SU-DHL-6 (cell line): ENCODE results near the gene CALML3.

ENCODE experiments used
- EZH2phosphoT487 ChIP-seq: fragments of 200-600 bp; sonication (generic), shearing (Covaris generic); conservative IDR thresholded peaks from 2 replicates; pipeline ENCODE4 v1.6.1; 2018; ENCODE audit warnings: mild to moderate bottlenecking, antibody characterized with exemption, low read length, moderate library complexity, mixed read lengths
- TF ChIP-seq, protein P1 (sequence below): fragments of 200-600 bp; sonication (generic); IDR thresholded peaks from one replicate; pipeline ENCODE4 v1.5.1; 2017; ENCODE audit warnings: antibody characterized with exemption, mild to moderate bottlenecking, low read length, moderate library complexity; ENCODE audit not compliant: insufficient read depth, poor library complexity, severe bottlenecking

DNA sequence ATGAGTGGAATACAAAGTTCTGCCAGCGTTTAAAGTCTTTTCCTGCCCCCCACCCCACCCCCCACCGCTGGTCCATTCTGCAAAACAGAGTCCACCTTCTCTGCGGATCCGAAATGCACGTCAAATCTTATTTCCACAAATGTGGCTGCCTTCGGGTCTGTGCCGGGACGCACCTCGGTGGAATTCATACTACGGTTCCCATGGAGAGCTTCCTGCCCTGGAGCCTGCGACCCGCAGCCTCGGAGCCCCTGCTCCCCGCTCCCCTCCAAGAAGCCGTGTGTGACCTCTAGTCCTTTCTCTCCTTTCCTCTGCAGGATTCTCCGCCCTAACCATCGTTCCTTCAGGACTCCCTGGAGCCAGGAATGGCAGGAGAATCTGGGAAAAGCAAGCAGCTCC is 12.9 kb upstream of the CALML3 start:
- TF ChIP-seq, protein P1, sequence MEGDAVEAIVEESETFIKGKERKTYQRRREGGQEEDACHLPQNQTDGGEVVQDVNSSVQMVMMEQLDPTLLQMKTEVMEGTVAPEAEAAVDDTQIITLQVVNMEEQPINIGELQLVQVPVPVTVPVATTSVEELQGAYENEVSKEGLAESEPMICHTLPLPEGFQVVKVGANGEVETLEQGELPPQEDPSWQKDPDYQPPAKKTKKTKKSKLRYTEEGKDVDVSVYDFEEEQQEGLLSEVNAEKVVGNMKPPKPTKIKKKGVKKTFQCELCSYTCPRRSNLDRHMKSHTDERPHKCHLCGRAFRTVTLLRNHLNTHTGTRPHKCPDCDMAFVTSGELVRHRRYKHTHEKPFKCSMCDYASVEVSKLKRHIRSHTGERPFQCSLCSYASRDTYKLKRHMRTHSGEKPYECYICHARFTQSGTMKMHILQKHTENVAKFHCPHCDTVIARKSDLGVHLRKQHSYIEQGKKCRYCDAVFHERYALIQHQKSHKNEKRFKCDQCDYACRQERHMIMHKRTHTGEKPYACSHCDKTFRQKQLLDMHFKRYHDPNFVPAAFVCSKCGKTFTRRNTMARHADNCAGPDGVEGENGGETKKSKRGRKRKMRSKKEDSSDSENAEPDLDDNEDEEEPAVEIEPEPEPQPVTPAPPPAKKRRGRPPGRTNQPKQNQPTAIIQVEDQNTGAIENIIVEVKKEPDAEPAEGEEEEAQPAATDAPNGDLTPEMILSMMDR: no peak
- TF ChIP-seq EZH2phosphoT487: no peak
